Measurements from ENCODE around the gene GCSAM. TPM values are rescaled to one million over a fixed set of nuclear protein-coding genes. Genes with fewer than 3 reads are reported as not detected.

GCSAM gene
- total RNA-seq, 2 donors from 2014 or later = 0.08 to 0.35 TPM

DNA sequence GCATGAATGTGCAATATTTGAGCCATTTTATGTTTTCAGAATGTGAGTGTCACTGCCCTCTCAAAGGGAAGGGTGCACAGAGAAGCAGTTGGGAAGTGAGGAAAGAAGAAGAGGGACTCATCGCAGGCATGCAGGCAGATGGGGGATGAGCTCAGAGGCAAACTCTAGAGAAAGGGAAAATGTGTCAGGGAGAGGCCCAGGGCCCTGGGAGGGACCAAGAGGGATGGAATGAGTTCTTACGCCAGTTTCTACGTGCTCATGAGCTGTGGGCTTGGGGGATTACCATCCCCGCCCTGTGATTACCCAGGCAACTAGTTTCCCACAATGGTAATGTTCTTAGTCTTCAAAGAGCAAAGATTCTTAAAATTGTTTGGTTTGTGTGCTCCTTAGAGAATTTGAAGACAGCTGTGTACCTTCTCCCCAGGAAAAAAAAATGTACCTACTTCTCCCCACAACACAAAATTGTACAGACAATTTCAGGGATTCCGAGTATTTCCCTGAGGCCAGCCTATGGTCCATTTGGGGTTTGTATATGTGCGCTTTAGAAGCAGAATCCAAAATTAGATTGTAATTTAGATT is 17.8 kb downstream of the GCSAM start:
- DNase-seq (no peak), ATAC-seq (no peak)
- intact Hi-C loops (cut with DNase I) = no loop called here

DNA sequence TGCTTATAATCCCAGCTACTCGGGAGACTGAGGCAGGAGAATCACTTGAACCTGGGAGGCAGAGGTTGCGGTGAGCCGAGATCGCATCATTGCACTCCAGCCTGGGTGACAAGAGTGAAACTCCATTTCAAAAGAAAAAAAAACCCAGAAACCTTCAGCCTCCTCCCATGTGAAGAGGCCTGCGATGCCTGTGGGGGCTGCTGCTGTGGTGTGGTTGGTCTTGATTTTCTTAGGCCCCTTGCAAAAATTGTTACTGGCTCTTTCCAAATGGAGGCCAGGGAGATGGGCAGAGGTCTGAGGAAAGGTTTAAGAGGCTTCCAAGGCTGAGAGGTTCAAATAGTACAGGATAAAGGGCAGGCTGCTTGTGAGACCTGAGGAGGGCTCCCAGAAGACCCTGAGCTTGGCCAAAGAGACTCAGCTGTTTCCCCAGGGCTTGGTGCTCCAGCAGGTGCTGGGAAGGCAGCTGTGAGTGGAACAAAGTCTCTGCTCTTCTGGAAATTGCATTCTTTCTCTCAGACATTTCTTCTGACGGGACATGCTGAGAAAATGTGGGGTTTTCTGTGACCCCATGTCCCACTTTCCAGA is 18.4 kb downstream of the GCSAM start:
- no peak for ATAC-seq
- intact Hi-C loops (cut with DNase I) = loop anchor here in 1 of 2 donors (5.0 kb wide), 1 partner anchor 418 kb away; no protein-coding TSS in a partner anchor
- no peak for DNase-seq

- no peak for DNase-seq
Observed at GRCh38 chr3:112111785-112112402, 21.2 kb downstream of the GCSAM start.

GRCh38 chr3:112109322-112109721 is 23.7 kb downstream of the GCSAM start:
- DNase-seq = no peak
- intact Hi-C loops (cut with DNase I) = no loop called here

More at GRCh38 chr3:112111785-112112402, 21.2 kb downstream of the GCSAM start:
- intact Hi-C loops (cut with DNase I) = loop anchor here in 1 of 2 donors (5.0 kb wide), 1 partner anchor 420 kb away; no protein-coding TSS in a partner anchor
- peak; percentile 65 to 84 for ATAC-seq

DNA sequence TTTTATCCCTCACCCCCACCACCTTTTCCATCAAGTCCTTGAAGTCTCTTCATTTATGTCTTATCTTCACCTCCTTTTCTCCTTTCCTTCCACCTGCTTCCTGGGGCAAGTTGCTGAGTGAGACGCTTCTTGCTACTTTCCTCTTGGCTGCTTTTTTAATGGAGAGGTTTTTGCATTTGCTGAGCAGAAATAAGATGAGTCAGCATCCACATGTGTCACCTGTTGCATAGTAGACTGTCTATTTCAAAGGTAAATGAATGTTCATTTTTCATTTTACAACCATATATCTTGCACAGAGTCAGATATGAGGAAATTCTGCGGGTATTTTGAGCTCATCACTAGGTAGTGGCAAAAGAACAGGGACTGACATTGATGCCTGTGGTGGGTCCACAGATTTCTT is 28.3 kb downstream of the GCSAM start:
- no peak for DNase-seq
- intact Hi-C loops (cut with DNase I) = no loop called here
- ATAC-seq = no peak

More at GRCh38 chr3:112109322-112109721, 23.7 kb downstream of the GCSAM start:
- no peak for ATAC-seq

DNA sequence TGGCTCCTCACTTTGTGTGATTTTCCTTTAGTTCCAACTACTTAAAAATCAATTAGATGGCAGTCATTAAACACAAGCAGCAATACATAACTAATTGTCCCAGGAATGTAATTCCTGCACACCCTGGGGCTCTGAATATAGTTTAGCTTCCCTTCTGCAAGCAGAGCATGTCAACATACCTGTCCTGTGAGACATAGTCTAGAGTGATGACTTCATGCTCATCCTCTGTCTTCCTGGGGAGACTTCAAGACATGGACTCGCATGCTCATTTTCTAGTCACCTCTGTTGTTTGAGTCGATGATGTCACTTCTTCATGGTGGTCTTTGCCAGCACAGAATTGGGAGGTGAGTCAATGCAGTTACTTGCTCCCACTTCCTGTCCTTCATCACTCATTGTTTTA is 31.1 kb downstream of the GCSAM start:
- intact Hi-C loops (cut with DNase I) = no loop called here
- no peak for DNase-seq
- no peak for ATAC-seq

DNA sequence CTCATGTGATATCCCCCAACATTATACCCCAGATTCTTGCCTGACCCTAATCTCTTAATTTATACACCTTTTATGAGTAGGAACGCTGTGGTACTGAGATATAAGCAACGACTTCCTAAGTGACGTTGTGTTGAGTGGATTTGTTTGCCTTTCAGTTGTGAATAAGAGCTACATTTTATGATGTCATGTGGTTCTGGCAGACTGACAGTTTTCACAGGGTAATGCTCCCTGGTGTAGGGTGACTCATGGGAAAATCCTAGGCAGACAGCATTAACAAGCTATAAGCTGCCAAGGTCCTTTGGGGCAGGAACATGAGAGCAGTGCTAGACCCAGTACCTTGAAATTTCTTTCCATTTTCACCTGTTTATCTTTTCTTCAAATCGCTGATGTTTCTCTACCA is 35.7 kb downstream of the GCSAM start:
- peak; percentile 40 to 91 for ATAC-seq
- intact Hi-C loops (cut with DNase I) = no loop called here
- no peak for DNase-seq

- intact Hi-C loops (cut with DNase I) = no loop called here
- ATAC-seq (no peak), DNase-seq (no peak)
Observed at GRCh38 chr3:112096176-112096575, 36.9 kb downstream of the GCSAM start.

DNA sequence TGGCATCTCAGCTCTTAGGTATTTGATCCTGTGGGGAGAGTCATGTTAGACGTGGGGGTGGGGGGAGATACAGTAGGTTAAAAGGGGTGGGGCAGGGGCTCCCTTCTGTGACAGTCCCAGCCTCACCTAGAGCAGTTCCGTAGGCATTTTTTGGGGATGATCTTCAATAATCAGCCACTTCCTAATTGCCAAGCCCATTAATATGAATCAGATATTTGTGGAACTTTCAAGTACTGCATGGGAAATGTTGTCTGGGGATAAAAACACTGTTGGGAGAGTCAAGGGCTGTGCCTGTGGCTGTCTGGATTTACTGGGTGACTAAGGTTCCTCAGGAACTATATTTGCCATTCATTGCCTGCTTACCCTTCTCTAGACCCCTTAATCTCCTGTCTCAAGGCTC is 37.3 kb downstream of the GCSAM start:
- intact Hi-C loops (cut with DNase I) = no loop called here
- DNase-seq (no peak), ATAC-seq (no peak)

DNA sequence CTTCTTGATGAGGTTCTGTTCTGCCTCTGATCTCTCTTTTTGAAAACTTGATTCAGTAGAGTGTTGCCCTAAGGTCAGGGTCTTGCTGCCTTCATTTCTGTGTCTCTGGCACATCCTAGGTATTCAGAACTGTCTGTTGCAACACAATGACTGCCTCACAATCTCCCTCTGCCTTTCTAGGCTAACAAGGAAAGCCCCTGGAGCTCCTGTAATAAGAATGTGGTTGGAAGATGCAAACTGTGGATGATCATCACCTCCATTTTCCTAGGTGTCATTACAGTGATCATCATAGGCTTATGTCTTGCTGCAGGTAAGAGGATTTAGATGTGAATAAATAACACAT is 39.9 kb downstream of the GCSAM start:
- intact Hi-C loops (cut with DNase I) = no loop called here
- ATAC-seq = peak in 1 of 2 donors; percentile 39
- no peak for DNase-seq

GRCh38 chr3:112092496-112093179 is 40.4 kb downstream of the GCSAM start:
- intact Hi-C loops (cut with DNase I) = no loop called here
- DNase-seq = no peak
- ATAC-seq = peak; percentile 87 to 90

- intact Hi-C loops (cut with DNase I) = no loop called here
- DNase-seq (no peak), ATAC-seq (no peak)
Observed at GRCh38 chr3:112090887-112091586, 42.0 kb downstream of the GCSAM start.

GRCh38 chr3:112089956-112090886 is 42.8 kb downstream of the GCSAM start:
- no peak for DNase-seq
- intact Hi-C loops (cut with DNase I) = no loop called here
- ATAC-seq = no peak

DNA sequence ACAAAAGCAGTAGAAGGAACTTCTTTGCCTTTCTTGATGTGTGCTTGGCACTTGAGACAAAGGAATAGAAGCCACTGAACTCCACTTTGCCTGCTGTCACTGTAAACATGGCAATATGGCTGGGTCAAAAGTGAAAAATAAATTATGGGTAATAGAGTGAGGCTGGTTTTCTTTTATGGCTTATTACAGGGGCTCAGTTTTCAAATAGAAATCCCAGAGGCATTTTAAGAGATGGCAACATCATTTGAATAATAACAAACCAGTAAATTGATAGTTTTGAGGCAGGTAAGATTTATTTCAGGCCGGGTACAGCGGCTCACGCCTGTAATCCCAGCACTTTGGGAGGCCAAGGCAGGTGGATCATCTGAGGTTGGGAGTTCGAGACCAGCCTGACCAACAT is 44.1 kb downstream of the GCSAM start:
- no peak for ATAC-seq
- intact Hi-C loops (cut with DNase I) = no loop called here
- DNase-seq = no peak

- DNase-seq (no peak), ATAC-seq (no peak)
- intact Hi-C loops (cut with DNase I) = no loop called here
Observed at GRCh38 chr3:112087746-112088145, 45.3 kb downstream of the GCSAM start.

DNA sequence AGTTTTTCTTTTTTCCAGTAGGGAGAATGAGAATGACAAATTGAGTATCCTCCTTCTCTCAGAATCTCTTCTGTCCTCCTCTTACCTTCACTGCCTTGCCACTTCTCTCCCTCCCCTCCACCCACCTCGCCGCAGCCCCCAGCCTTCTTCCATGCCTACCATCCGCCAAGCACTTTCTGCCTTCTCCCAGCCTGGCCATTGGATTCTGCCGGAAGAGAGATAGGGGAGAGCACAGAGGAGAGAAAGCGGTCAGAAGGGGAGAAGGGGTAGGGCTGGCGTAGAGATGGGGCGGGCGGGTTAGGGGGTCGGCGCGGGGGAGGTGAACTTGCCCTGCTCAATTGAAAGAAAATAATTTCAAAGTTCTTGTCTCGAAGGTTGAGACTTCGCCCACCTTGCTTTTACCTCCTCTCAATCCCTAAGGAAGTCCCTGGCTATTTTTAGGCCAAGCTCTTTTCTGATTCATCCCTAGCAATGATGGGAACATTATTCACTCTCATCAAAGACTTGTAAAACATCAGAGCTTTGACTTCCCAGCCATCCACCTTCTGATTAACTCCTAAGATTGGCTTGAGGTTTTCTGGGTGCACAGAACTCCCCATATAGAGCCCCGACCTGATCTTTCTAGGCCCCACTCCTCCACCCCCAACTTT is 46.0 kb downstream of the GCSAM start:
- ATAC-seq (peak; percentile 6 to 59), DNase-seq (no peak)
- intact Hi-C loops (cut with DNase I) = no loop called here

GRCh38 chr3:112086076-112086854 is 46.8 kb downstream of the GCSAM start, which contains the start of gene C3orf52:
Gene C3orf52 (plus strand): TSS chr3:112086389. CDS start chr3:112086408, 19 bp downstream.
- intact Hi-C loops (cut with DNase I) = no loop called here
- DNase-seq (peak; percentile 89), ATAC-seq (peak; percentile 98)
